Activated CD4-positive, CD25-positive, alpha-beta regulatory T cell treated with anti-CD3 and anti-CD28 coated beads, Interleukin-2, amount 50 U/mL, for 24 hours (primary cell): ENCODE results near the gene PLXNA4.
"Not testable (repeated sequence)": the region's sequence is repeated elsewhere in the genome, so short reads cannot be mapped to it uniquely, and the experiment has no call there.

Experiments
- ATAC-seq, 2 donors: fragments of 150-1000 bp; cut with Tn5 transposase; one replicate each; pipeline ENCODE4 v1.10.0; 2021; ENCODE audit warnings: mild to moderate bottlenecking in 1 of 2, moderate library complexity in 1 of 2

PLXNA4 gene

DNA sequence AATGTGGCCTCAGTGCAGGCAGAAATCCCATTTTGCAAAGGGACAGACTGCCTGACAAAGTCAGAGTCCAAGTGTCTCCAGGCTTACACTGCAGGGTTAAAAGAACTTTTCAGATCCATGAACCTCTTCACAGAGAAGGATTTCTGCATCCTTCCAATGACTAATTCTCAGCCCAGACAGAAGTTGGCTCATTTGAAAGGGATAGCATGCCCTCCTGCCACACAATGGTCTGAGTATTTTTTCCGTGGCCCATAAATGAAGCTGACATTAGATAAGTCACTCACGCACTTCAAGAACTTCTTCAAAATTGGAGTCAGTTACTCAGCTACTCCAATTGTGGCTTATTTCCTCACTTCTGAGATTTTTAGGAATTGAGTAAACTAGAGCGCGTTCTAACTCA is 170.2 kb downstream of the PLXNA4 start:
- ATAC-seq: no peak

DNA sequence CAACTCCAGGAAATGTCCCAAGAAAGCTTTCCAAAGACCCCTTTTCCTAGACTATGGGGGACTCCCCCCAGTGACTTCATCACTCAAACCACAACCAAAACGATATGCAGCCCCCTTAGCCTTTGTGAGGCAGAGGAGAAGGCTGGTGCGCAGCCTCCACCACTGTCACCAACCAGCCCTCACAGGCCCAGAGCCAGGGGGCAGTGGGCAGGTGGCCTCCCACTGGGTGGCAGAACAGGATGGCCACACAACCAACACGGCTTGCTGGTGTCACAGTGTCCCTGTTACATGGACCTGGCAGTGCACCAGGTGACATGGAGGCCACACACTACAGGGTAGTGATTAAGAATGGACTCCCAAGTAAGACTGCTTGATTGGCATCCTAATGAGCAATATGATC is 172.0 kb downstream of the PLXNA4 start:
- no peak for ATAC-seq

DNA sequence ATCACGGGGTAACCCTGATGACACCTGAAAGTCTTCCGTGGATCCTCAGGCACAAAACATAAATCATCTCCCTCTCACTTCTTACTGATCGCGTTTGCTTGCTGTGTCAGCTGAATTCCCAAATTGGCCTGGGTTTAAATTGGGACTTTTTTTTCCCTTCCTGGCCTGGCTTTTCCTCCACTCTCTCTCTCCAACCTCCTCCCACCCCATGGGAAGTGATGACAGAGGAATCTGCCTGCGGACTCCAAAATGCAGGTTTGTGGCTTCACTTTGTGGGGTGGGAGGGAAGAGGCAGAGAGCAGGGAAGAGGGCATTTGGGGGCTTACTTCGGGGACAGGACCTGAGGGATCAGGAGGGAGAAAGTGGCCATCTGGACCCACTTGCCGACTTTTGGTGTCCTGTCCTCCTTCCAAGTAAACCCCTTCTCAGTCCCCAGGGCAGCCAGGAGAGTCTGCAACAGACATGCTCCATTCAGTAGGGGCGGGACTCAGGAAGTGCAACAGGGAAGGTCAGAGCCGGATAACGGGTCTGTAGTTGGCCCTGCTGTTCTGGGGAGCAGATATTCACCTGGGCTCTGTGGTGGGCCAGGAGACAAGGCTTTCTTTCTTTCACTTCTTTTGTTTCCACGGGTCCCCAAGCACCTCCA is 172.7 kb downstream of the PLXNA4 start:
- no peak for ATAC-seq

DNA sequence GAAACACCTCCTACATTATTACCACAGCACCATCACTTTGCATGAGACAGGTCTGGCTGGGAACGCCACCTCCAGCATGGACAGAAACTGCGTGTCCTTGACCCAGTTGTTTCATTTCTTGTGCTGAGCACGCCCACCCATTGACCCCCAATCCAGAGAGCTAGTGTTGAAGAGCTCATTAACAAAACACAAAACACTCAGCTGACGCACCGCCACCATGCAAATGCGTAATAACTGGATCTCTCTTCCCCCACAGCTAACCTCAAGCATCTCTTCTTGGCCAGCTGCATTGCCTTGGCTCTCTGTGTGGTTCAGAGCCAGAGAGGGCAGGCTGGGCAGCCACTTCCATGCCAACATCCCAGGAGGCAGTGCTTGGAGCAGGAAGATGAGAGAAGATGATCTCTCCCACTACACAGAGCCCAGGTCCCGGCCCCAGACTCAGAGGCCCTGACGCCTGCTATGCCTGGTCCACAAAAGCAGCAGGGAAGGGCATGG is 173.5 kb downstream of the PLXNA4 start:
- ATAC-seq: no peak

DNA sequence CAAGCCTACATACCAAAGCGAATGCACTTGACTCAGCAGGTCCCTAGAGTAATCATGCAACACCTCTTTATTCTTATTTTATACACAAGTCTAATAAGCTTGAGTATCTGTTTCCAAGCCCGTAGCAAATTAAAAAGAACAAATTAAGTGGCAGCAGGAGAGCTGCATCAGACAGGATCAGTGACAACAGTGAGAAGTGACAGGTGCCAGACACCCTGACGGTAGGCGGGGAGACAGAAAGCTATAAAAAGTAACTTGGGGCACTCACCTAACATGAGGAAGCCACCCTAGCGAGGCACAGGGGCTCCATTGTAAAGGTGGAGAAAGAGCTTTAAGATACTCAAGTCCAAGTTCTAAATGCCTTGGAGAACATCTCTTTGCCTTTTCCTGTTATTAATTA is 174.2 kb downstream of the PLXNA4 start:
- no peak for ATAC-seq

DNA sequence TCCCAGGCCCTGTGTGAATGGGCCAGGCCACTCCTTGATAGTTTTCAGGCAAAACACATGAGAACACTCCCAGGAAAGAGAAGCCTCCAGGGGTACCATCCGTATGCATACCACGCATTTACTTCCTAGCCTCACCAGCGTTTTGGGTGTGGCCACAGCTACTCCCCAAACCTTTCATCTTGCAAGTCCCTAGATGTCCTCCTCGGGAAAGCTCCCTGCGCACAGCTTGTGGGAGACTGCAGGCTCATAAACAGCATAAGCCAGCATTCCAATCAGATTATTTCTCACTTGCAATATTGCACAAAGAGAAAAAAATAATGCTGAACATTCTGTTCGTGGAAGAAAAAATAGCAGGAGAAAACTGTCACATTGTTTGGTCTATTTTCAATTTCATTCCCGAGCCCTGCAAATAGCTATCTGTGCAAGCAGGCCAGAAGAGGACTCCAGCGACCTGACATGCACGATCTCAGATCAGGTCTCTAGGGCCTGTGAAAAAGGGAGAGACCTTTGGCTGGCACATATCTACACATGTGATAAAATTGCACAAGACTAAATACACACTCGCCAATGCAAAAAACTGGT is 175.6 kb downstream of the PLXNA4 start:
- no peak for ATAC-seq

DNA sequence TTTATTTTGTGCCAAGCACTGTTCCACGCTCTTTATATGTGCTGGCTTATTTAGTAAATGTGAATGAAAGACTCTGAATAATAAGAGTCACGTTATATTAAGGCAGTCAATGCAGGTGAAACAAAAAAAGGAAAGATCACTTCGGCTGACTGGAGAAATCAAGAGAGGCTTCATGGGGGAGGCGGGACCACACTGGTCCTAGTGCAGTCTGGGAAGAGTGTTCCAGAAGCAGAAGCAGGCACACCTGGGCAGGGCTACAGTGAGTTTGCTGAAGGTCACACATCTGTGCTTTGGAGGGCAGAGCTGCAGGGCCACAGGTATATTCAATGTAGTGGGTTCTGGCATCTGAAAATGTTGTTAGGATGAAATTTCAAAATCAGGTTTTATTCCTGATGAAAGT is 176.9 kb downstream of the PLXNA4 start:
- no peak for ATAC-seq

DNA sequence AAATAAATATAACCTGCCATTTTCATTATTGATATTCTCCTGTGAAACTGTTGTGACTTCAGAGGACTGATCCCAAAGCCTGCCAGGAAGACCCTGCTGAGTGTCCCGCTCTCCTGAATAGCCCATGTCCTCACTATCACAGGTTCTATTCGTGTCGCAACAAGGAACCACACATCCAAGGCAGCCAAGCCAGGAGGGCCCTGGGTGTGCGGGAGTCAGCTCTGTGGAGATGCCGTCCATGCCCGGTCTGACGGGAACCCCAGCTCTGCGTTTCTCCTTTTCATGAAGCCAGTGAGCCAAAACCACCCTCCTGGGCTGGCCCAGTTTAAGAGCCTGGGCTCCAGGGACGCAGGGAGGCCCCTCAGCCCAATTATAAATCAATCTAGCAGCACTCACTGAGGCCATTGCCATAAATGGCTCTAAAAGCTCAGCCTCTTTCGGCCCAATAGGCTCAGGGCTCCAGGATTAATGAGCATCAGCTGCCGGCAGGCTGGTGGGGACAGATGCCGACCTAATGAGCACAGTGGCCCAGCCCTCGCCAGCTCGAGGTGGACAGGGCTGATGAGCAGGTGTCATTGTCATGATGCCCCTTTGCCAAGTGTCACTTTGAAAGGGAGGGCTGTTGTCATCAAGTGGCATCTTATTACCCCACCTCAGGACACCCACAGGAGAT is 177.9 kb downstream of the PLXNA4 start:
- no peak for ATAC-seq

DNA sequence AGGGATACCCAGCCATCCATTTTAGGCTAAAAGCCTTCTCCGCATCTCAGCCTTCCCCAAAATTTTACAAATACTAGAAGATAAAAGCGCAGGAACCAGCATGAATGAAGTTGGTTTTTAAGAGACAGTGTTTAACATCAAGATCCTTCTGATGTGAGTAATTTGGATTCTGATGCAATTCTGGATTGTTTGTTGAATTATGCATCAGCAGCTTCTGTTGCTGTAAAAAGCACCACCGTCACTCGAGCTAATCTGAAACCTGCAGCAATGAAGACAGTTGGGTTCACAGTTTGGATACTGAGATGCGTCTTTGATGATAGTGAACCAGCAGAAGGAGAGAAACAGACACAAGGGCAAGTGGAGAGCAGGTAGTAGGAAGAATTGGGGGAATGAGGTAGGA is 179.2 kb downstream of the PLXNA4 start:
- ATAC-seq: no peak

DNA sequence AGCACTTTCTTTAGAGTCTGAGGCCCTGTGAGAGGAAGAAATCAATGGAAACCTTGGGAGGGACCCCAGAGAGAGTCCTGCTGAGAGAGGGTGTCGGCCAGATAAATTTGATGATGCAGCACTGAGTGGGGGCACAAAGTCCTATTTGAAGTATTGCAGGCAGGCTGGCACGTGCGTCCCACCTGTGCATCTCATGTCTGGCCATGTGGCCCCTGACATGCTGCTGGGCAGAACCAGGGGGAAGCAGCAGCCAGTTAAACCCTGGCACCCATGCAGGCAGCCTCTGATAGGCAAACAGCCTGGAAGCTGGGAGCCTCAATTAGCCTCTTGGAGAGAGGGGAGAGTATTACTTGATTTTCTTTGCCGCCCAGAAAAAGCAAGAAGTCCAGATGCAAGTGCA is 180.9 kb downstream of the PLXNA4 start:
- ATAC-seq: no peak

DNA sequence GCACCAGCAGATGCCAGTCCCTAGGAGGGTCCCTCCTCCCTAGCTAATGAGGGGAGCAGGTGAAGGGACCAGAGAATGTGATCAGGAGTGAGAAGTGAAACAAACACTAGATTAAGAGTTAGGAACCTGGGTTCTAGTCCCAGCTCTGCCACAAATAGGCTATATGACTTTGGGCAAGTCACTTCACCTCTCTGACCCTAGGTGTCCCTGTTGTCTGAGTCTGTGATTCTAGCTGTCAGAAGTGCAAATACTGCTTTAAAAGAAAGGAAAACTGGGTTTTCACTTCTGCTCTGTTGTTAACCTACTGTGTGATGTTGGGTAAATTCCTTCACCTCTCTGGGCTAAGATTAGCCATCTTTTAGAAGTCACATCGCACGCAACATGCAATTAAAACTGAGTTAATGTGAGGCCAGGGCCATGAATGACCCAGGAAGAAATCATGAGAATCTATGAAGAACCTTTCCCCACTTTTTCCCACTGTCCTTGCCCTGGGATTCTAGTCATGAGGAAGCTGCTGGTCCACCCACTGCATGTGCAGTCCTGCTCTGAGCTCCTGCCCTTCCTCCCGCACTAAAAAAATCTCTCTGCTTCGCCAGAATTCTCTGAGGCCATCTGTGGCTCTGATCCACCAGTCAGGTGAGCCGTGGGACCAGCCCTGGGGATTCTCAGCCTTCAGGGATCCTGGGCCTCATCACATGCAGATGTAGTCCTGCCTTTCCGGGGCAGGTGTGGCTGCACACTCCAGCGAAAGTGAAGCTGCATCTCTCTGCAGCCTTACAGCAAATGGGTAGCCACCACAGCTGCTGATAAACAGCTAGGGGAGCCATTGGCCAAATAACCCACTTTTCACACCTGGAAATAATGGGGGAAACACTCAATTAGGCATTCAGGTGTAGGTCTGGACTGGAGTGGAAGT is 181.7 kb downstream of the PLXNA4 start:
- ATAC-seq: no peak

DNA sequence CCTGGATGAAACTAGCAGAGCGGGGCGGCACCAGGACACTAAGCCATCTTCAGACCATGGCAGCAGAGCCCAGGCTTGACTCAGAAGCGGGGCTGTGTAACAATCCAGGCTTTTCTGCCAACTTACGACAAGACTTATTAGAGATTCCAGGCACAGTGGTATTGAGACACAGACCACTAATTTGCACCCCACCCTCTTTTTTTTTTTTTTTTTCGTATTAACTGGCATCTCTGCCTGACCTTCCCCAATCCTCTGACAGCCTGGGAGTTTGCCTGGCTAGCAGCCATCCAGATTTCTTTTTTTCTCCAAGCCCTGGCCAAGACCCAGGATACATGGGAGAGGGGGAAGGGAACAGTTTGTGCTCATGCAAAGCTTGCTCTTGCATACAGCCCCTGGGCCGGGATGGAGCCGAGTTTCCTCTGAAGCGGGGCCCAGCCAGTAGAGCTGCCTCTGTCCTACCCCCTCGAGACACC is 182.4 kb downstream of the PLXNA4 start:
- ATAC-seq: no peak

DNA sequence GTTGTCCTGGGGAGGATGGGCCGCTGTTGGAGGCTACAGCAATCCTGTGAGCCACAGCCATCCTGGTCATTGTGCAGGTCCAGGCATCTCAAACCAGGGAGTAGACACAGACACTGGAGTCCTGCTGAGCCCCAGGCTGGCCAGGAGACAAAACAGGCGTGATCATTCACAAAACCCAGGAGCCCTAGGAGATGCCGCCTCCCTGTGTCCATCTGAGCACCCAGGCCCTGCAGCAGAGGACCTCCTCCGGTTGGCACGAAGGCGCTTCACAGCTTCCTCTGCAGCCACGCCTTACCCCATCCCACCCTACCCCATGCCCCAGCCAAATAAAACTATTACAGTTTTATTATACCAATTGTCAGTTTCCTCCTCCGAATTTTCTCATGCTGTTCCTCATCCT is 183.6 kb downstream of the PLXNA4 start:
- ATAC-seq: no peak

DNA sequence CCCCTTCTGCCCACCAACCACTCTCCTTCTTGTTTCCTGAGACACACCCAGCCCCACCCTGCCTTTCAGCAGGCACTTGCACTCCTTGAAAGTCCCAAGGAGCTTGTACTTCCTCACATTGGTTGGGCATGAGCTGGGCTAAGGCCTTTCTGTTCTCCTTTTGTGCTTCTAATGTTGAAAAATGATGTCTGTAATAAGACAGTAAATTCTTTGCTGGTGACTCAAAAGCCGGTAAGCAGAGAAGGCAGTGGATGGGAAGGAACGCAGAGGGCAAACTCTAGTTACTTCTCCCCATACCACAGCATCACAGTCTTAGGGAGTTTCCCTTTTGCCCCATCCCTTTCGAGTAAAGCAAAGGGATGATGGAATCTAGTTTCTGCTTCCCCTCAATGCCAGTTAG is 185.6 kb downstream of the PLXNA4 start:
- ATAC-seq: no peak

DNA sequence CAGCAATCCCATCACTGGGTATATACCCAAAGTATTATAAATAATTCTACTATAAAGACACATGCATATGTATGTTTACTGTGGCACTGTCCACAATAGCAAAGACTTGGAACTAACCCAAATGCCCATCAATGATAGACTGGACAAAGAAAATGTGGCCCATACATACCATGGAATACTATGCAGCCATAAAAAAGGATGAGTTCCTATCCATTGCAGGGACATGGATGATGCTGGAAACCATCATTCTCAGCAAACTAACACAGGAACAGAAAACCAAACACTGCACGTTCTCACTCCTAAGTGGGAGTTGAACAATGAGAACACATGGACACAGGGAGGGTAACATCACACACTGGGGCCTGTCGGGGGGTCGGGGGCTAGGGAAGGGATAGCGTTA is 186.2 kb downstream of the PLXNA4 start:
- not testable (repeated sequence) for ATAC-seq

DNA sequence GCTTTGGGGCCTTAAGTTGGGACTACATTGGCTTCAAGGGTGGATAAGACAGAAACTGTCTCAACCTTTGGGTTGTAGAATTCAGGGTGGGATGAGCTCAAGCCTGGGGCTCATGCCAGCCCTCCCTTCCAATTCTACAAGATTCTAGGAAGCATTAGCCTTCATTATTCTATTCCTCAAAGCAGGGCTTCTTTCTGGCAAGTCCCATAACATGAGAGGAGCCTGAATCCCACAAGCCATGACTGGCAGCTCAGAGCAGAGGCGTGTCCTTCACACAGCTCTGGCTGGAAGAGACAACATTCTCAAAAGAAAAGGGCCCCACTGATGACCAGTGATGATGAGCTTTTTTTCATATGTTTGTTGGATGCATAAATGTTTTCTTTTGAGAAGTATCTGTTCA is 187.6 kb downstream of the PLXNA4 start:
- ATAC-seq: no peak

DNA sequence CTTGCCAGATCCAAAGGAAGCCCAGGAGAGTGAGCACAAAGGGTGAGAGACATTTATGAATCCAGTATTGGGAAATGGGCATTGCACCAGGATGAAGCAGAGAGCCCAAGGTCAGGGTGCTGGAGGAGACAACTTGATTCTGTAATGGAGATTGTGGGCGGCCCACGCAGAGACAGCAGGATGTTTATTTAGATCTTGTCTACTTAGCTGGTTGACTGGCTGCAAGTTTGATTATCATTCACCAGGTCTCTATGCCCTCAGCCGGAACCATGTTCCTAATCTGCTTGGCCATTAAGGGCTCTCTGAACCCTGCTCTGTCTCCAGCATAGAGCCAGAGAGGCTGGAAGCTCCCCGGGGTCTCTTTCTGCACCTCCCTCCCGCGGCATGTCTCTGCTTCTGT is 188.7 kb downstream of the PLXNA4 start:
- no peak for ATAC-seq

DNA sequence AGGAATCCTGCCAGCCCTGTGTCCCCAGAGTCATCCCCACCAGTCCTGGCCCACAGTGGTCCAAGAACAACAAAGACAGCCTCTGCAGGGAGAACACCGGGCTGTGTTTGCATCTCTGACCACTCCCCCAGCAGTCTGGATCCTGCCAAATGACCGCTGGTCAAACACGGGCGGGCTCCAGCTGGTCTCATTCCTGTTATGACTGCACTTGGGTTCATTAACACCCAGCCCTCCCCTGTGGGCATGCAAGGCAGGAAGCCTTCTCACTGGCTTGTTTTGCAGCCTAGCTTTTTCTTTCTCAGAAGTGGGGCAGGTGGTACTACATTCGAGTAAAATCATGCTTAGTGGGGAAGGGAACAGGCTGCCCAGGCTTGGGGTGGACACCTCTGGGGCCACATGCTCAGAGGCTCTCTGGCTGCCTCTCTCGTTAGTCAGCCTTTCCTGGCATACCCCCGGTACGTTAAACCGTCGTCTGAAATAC is 190.0 kb downstream of the PLXNA4 start:
- ATAC-seq: no peak

DNA sequence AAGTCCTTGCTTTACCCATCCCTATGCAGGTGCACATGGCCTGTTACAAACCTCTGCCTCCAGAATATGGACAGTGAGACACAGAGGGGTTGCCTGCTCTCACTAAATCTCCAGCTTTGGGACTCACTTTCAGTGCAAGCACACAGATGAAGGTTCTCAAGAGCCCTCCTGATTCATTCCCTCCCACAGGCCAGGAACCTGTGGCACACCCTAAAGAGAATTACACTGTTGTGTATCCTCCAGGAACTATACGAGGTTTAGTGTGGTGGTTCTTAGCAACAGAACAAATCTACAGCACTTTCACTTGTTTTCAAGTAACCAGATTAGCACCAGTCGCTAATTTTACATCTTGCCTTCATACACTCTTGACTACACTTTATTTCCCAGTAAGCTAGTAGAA is 192.3 kb downstream of the PLXNA4 start:
- no peak for ATAC-seq

DNA sequence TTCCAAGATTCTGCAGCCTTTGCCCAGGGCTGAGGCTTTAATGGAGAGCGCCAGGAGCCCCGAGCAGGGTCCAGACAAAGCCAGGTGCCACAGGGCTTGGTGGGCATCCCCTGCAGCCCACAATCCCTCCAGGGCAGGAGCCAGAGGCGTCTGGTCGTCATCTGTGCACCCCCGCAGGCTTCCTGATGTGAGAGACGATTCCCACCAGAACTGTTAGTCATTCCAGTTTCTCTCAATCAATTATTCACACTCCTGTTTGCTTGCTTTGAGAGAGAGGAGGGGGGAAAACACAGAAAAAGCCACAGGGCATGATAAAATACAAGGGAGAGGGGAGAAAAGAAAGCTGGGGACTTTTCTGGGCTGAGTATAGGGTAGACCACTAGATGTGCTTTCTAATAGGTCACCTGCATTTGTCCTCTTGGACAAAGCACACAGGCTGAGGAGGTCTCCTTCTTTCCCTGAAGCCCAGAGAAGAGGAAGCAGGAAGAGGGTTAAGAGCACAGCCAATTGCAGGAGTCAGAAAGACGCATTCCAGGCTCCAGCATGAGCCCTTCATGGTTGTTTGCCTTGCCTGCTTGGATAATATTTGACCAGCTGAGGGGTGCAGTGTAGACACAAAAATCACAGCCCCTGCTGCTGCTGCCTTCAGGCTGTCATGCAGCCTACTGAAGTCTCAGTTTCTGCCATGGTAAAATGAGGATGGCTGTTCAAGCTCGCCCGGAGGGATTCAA is 194.4 kb downstream of the PLXNA4 start:
- no peak for ATAC-seq

DNA sequence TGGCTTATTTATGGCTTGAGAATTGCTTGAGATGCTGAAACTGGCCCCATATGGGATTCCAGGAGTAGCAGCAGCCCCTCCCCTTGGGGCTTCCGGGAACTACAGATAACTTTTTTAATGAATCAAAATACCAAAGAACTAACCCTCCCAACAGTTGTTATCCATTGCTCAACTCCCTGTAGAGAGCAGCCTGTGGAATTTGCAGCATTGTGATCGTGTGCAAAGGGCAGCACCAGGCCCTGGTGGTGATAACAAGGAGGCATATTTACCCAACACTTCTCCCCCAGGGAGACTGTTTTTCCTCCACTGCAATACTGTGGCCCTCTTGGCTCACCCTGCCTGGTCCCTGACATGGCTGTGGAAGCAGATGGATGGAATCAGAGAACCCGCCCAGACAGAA is 196.2 kb downstream of the PLXNA4 start:
- ATAC-seq: no peak

DNA sequence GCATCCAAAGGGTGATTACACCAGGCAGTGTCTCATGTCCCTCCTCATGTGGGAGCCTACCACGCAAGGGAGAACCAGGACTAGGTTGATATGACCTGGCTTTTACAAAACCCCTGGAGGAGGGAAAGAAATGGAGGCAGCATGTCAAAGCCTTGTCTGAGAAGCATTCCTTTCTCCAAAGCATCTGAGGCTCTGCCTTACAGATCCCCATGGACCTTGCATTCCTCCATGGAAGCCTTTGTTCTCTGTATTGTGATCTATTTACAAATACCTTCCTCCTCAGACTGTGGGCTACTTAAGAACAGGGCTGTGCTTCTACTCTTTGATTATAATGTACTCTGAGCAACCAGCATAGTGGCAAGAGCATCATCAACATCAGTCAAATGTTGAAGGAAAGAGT is 197.0 kb downstream of the PLXNA4 start:
- ATAC-seq: no peak
